GM18505 (cell line): ENCODE measurements around the gene C19orf12.

Experiments
- ATAC-seq: cut with Tn5 transposase; IDR thresholded peaks from one replicate; pipeline ENCODE4 v1.9.1; 2021; ENCODE audit not compliant: unreplicated experiment
- POLR2A ChIP-seq: IDR thresholded peaks from 4 replicates; pipeline ENCODE4 v1.6.1; 2011; ENCODE audit warnings: borderline replicate concordance; ENCODE audit not compliant: insufficient read depth, insufficient read length; ENCODE audit errors: extremely low read depth

Gene C19orf12

DNA sequence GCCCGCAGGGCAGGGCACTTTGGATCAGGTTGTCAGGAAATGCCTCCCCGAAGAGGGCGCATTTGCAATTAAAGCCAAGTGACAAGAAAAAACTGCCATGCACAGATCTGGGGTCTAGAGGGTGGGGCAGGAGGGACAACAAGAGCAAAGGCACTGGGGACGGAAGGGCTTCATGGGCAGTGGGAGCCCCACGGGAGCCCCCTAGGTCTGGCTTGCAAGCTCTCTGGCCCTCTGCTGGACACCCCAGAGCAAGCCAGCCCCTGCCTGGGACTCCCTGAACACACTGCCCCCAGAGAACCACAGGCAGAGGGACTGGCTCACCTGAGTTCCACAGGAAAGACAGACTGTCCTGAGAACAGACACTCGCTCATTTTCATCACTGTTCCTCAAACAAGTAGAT lies 30.2 kb upstream of the C19orf12 start:
- no peak for ATAC-seq
- TF ChIP-seq POLR2A, result no peak

- TF ChIP-seq POLR2A, result no peak
- no peak for ATAC-seq
These were observed 28.6 kb upstream of the C19orf12 start for GRCh38 chr19:29743681-29744080.

DNA sequence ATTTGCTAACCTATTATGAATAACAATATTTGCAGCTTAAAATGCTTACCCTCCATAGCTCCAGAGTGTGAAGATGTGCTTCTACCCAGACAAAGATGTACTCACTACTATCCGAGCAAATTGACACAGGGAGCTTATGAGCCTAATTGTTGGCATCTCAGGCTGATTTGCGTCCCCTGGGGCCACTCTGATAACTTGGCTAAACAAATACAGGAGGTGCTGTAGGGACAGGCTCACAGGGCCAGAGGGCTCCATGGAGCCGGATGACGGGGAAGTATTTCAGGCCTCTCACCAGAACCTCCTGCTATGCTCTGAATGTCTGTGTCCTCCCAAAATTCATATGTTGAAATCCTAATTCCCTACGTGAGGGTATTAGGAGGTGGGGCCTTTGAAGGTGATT lies 26.7 kb upstream of the C19orf12 start:
- no peak for ATAC-seq

GRCh38 chr19:29741226-29741625 lies 26.2 kb upstream of the C19orf12 start:
- ATAC-seq, result no peak
- TF ChIP-seq POLR2A, result no peak

More for the DNA sequence above, 26.7 kb upstream of the C19orf12 start:
- TF ChIP-seq POLR2A, result no peak

GRCh38 chr19:29737461-29738000 lies 22.5 kb upstream of the C19orf12 start:
- no peak for ATAC-seq
- no peak for TF ChIP-seq POLR2A

GRCh38 chr19:29735829-29736228 lies 20.8 kb upstream of the C19orf12 start:
- no peak for TF ChIP-seq POLR2A
- no peak for ATAC-seq

DNA sequence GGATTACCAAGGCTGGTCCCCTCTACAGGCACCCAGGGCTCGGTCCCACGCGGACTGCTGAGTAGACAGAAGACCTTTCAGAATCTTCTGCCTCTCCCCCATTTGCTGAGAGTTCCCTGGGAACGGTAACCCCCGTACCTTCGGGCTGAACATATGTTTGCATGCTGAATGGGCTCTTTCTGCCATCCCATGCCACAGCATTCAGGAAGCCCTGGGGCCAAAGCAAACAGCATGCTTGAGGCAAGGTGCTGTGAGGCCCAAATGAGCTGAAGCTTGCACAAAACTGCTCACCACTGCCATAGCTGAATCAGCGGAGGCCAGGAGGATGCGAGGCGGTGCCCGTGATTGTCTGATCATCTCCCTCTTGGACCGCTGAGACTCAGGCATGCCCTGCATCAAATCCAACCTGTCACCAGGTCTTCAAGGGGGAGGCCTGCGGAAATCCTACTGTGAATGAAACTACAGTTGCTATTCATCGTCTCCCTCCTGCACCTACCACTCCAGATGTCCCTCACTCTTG lies 16.3 kb upstream of the C19orf12 start:
- ATAC-seq, result no peak
- no peak for TF ChIP-seq POLR2A

DNA sequence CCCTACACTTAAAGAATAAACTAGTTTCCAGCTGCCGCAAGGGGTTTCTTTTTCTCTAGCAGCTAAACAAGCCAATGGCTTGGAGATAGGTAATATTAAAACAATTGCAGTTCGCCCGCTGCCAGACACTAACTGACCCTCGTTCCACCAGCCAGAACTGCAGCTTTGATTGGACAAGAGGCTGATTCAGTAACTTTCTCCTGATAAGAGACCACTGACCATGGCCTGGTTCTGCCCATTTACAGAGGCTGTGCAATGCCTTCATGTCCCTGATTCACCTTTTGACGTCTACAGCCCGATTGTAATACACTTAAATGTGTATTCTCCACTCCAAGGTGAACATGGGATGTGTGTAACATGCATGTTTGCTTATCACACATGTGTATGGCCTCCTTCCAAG lies 12.8 kb upstream of the C19orf12 start:
- no peak for TF ChIP-seq POLR2A
- no peak for ATAC-seq

DNA sequence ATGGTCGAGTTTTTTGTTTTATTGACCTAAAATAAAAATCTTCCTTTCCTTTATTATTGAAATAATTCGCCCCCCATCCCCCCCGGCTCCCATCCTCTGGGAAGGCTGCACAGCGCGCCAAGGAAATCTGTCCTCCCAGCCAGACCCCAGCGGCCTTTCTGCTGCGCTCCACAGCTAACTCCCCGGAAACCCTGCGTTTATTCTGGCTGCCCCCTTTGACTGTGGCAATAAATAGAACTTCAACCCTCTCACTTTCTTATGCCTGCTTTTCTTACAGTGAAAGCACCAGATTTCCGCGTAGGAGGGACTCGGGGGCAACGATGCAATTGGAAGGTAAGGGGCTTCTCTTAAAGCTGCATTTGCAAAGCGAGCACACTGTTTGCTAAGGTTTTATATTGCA lies 9.7 kb upstream of the C19orf12 start:
- no peak for TF ChIP-seq POLR2A
- ATAC-seq, result no peak

GRCh38 chr19:29724102-29724641 lies 9.1 kb upstream of the C19orf12 start:
- no peak for TF ChIP-seq POLR2A

GRCh38 chr19:29717051-29717450 lies 2.0 kb upstream of the C19orf12 start:
- no peak for TF ChIP-seq POLR2A
- no peak for ATAC-seq

More at GRCh38 chr19:29724102-29724641, 9.1 kb upstream of the C19orf12 start:
- ATAC-seq, result no peak

GRCh38 chr19:29715701-29716581 lies 880 bp upstream of the C19orf12 start:
- TF ChIP-seq POLR2A, result no peak
- peak; percentile 7 for ATAC-seq

- TF ChIP-seq POLR2A, result no peak
- peak; percentile 15 for ATAC-seq
These were observed 599 bp downstream of the C19orf12 start for GRCh38 chr19:29714371-29714952.
